OCI-LY1 (cell line): ENCODE data around the gene KLF17.

Source experiments
- H2AFZ ChIP-seq: fragments of 200-600 bp; sonication (generic), shearing (Covaris generic); 2 replicates; pipeline ENCODE4 v1.6.0; 2014; ENCODE audit warnings: antibody characterized with exemption, mild to moderate bottlenecking, low read length
- H3F3A ChIP-seq: fragments of 200-600 bp; sonication (generic), shearing (Covaris generic); 2 replicates; pipeline ENCODE4 v1.6.0; 2014; ENCODE audit warnings: mild to moderate bottlenecking, antibody characterized with exemption, low read length, moderate library complexity; ENCODE audit not compliant: insufficient read depth
- H3K27ac ChIP-seq: fragments of 200-600 bp; sonication (generic); 2 replicates; pipeline ENCODE4 v1.5.1; 2014; ENCODE audit warnings: low read length, mixed run types, mild to moderate bottlenecking, low read depth; ENCODE audit not compliant: poor library complexity, severe bottlenecking
- H3K27me3 ChIP-seq: fragments of 200-600 bp; sonication (generic); 2 replicates; pipeline ENCODE4 v1.6.0; 2014; ENCODE audit warnings: antibody characterized with exemption, mild to moderate bottlenecking, low read length, moderate library complexity; ENCODE audit not compliant: insufficient read depth
- H3K36me3 ChIP-seq: fragments of 200-600 bp; sonication (generic); 2 replicates; pipeline ENCODE4 v1.6.1; 2014; ENCODE audit warnings: mild to moderate bottlenecking, antibody characterized with exemption, low read length, moderate library complexity, mixed read lengths; ENCODE audit not compliant: insufficient read depth
- H3K4me1 ChIP-seq: fragments of 200-600 bp; sonication (generic); 2 replicates; pipeline ENCODE4 v1.5.1; 2014; ENCODE audit warnings: mild to moderate bottlenecking, low read length, moderate library complexity; ENCODE audit not compliant: insufficient read depth, severe bottlenecking
- H3K4me2 ChIP-seq: fragments of 200-600 bp; sonication (generic), shearing (Covaris generic); 2 replicates; pipeline ENCODE4 v1.6.1; 2014; ENCODE audit warnings: low read length
- H3K4me3 ChIP-seq: fragments of 200-600 bp; sonication (generic); 2 replicates; pipeline ENCODE4 v1.5.1; 2014; ENCODE audit warnings: low read length, low read depth, mild to moderate bottlenecking, mixed read lengths; ENCODE audit not compliant: poor library complexity, severe bottlenecking
- H3K79me2 ChIP-seq: fragments of 200-600 bp; shearing (Covaris generic); 2 replicates; pipeline ENCODE4 v1.6.1; 2016; ENCODE audit warnings: mixed run types, low read length, mixed read lengths; ENCODE audit not compliant: insufficient read depth
- H3K9ac ChIP-seq: fragments of 200-600 bp; sonication (generic), shearing (Covaris generic); 2 replicates; pipeline ENCODE4 v1.6.1; 2014; ENCODE audit warnings: mild to moderate bottlenecking, low read length, mixed read lengths
- H3K9me2 ChIP-seq: fragments of 200-600 bp; sonication (generic), shearing (Covaris generic); 2 replicates; pipeline ENCODE4 v1.6.1; 2014; ENCODE audit warnings: low read depth, mild to moderate bottlenecking, low read length, mixed read lengths
- H3K9me3 ChIP-seq: fragments of 200-600 bp; shearing (Covaris generic); 2 replicates; pipeline ENCODE4 v1.6.1; 2014; ENCODE audit warnings: low read length, mixed read lengths
- H4K20me1 ChIP-seq: fragments of 200-600 bp; sonication (generic), shearing (Covaris generic); 2 replicates; pipeline ENCODE4 v1.6.0; 2016; ENCODE audit warnings: mild to moderate bottlenecking, low read length; ENCODE audit not compliant: insufficient read depth
- EZH2 ChIP-seq: fragments of 200-600 bp; sonication (generic), shearing (Covaris generic); IDR thresholded peaks from 2 replicates; pipeline ENCODE4 v1.8.0; 2017; ENCODE audit warnings: borderline replicate concordance, mixed run types, mild to moderate bottlenecking, antibody characterized with exemption, low read length, moderate library complexity, mixed read lengths
- TF ChIP-seq, protein P1 (sequence below): fragments of 200-600 bp; sonication (generic), shearing (Covaris generic); IDR thresholded peaks from 2 replicates; pipeline ENCODE4 v1.5.1; 2017; ENCODE audit warnings: mild to moderate bottlenecking, antibody characterized with exemption, low read length, moderate library complexity, mixed read lengths

KLF17 gene

DNA sequence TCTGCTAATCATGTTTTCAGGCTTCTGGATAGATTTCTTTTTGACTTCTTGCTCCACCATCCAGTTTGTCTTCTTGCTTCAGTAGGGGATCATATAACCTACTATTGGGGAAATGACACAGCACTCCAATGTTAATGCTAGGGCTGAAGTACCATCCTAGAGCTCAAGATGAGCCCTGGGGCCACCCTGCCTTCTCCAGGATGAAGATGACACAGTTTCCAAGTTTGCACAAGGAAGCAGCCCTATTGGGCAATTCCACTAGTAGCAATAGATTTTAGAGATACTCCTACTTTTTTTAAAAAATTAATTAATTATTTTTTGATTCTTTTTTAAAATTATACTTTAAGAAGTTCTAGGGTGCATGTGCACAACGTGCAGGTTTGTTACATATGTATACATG lies 34.1 kb downstream of the KLF17 start:
- Histone ChIP-seq H3K36me3 (no peaks in the 10 kb centered on the region), H3K9me3 (no peaks in the 10 kb centered on the region), H3K4me2 (no peak overlapping the region), H3K9ac (no peak overlapping the region), H3K9me2 (no peaks in the 10 kb centered on the region), H3K4me3 (no peak overlapping the region), H3K79me2 (no peaks in the 10 kb centered on the region), H3K4me1 (no peaks in the 10 kb centered on the region), H3K27me3 (no peaks in the 10 kb centered on the region), H3K27ac (no peak overlapping the region), H3F3A (no peaks in the 10 kb centered on the region), H2AFZ (no peak overlapping the region), H4K20me1 (no peaks in the 10 kb centered on the region)
- TF ChIP-seq, protein P1, sequence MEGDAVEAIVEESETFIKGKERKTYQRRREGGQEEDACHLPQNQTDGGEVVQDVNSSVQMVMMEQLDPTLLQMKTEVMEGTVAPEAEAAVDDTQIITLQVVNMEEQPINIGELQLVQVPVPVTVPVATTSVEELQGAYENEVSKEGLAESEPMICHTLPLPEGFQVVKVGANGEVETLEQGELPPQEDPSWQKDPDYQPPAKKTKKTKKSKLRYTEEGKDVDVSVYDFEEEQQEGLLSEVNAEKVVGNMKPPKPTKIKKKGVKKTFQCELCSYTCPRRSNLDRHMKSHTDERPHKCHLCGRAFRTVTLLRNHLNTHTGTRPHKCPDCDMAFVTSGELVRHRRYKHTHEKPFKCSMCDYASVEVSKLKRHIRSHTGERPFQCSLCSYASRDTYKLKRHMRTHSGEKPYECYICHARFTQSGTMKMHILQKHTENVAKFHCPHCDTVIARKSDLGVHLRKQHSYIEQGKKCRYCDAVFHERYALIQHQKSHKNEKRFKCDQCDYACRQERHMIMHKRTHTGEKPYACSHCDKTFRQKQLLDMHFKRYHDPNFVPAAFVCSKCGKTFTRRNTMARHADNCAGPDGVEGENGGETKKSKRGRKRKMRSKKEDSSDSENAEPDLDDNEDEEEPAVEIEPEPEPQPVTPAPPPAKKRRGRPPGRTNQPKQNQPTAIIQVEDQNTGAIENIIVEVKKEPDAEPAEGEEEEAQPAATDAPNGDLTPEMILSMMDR, result no peak
- TF ChIP-seq EZH2, result no peak

DNA sequence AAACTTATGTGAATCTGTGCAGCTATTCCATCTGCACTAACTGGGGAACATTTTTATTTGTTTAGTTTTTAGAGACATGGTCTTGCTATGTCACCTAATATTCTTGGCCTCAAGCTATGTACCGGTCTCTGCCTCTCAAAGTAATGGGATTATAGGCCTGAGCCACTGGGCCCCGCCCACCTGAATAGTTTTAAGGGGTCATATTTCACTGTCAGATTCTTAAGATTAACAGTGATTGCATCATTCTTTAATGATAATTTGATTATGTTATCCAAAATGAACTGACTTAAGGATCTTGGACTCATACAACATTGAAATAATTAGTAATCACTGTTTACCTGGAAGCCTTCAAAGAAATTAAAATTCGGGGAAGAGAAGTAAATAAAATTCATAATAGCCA lies 35.4 kb downstream of the KLF17 start:
- no peaks in the 10 kb centered on the region for H3K27me3 ChIP-seq
- no peaks in the 10 kb centered on the region for H4K20me1 ChIP-seq
- no peaks in the 10 kb centered on the region for H3K36me3 ChIP-seq
- no peak overlapping the region for H3K27ac ChIP-seq
- H3K4me2 ChIP-seq, result no peak overlapping the region
- no peak overlapping the region for H2AFZ ChIP-seq
- H3K9ac ChIP-seq, result no peak overlapping the region
- H3K9me2 ChIP-seq, result no peaks in the 10 kb centered on the region
- H3K4me1 ChIP-seq, result no peaks in the 10 kb centered on the region
- H3K9me3 ChIP-seq, result no peaks in the 10 kb centered on the region
- TF ChIP-seq, protein P1, result no peak
- TF ChIP-seq EZH2, result no peak
- no peak overlapping the region for H3K4me3 ChIP-seq
- H3K79me2 ChIP-seq, result no peaks in the 10 kb centered on the region
- H3F3A ChIP-seq, result no peaks in the 10 kb centered on the region

DNA sequence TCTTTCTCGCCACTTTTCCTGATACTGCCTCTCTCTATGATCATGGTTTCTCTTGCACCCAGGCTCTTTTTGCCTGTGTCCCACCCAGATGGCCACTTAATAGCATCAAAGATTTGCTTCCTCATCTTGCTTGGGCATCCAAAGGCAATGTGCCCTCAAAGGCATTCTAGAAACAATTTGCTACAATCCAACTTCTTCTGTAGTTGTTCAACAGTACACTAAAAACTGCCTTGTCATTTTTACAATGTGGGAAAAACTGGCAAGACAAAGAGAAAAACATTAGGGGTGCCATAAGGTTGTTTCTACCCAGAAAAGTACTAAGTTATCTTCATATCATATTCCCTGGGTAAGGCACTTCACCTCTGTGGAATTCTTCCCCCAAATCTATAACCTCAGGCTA lies 39.3 kb downstream of the KLF17 start:
- Histone ChIP-seq H4K20me1 (no peaks in the 10 kb centered on the region), H3K79me2 (no peaks in the 10 kb centered on the region), H3K4me3 (no peak overlapping the region), H3K4me2 (no peak overlapping the region), H3F3A (no peaks in the 10 kb centered on the region), H3K9me3 (no peaks in the 10 kb centered on the region), H3K27ac (no peak overlapping the region), H2AFZ (no peak overlapping the region), H3K9me2 (no peaks in the 10 kb centered on the region), H3K27me3 (no peaks in the 10 kb centered on the region), H3K9ac (no peak overlapping the region), H3K36me3 (no peaks in the 10 kb centered on the region), H3K4me1 (no peaks in the 10 kb centered on the region)
- TF ChIP-seq, protein P1, result no peak
- TF ChIP-seq EZH2, result no peak
